Spinal cord (tissue), 10 donors: Measurements from ENCODE around the gene INPP4B. TPM values are rescaled to one million over a fixed set of nuclear protein-coding genes. Genes with fewer than 3 reads are reported as not detected.

Source experiments
- DNase-seq, 6 donors: peaks; one replicate each; pipeline versions ENCODE4 v3.0.0 to v3.0.0-alpha.2; 2013 to 2015; ENCODE audit warnings: low spot score in 6 of 6, low read depth in 4 of 6
- H3K27ac ChIP-seq: one replicate; pipeline ENCODE4 v1.5.1; 2013; ENCODE audit warnings: low read depth, low read length, control low read depth
- H3K27me3 ChIP-seq: one replicate; pipeline ENCODE4 v1.6.1; 2013; ENCODE audit warnings: low read length; ENCODE audit not compliant: control insufficient read depth, insufficient read depth
- H3K36me3 ChIP-seq: one replicate; pipeline ENCODE4 v1.6.1; 2013; ENCODE audit warnings: low read length; ENCODE audit not compliant: control insufficient read depth, insufficient read depth
- H3K4me1 ChIP-seq: one replicate; pipeline ENCODE4 v1.6.1; 2013; ENCODE audit warnings: low read length; ENCODE audit not compliant: control insufficient read depth, insufficient read depth
- H3K4me3 ChIP-seq: one replicate; pipeline ENCODE4 v1.5.1; 2013; ENCODE audit warnings: low read depth, low read length, control low read depth
- H3K9me3 ChIP-seq: one replicate; pipeline ENCODE4 v1.6.1; 2013; ENCODE audit warnings: low read length; ENCODE audit not compliant: control insufficient read depth, insufficient read depth
- WGBS: methylation state at CpG from one replicate; pipeline ENCODE4 v1.1.5; 2013; ENCODE audit warnings: missing lambda C conversion rate; ENCODE audit not compliant: insufficient coverage; 5-methylcytosine and 5-hydroxymethylcytosine counted together
- polyA plus RNA-seq, 2 donors: library from polyadenylated mRNA; unstranded; fragments of 120-200 nt; gene quantifications; one replicate each; pipeline ENCODE4 v1.2.1, GENCODE V29; 2013; ENCODE audit not compliant: insufficient read length in 2 of 2
- total RNA-seq, 2 donors: library from RNA; depleted of rRNA in 1 of 2; stranded (reverse); fragments of 120-200 nt in 1 of 2; fragments of >200 nt in 1 of 2; gene quantifications; one replicate each; pipeline versions ENCODE4 v1.2.3 to v1.2.4, GENCODE V29; 2013 to 2014
- donor health status: healthy.

INPP4B gene
- total and polyA plus RNA-seq, 4 donors: 5.7 to 29.4 (median 14.5) TPM

DNA sequence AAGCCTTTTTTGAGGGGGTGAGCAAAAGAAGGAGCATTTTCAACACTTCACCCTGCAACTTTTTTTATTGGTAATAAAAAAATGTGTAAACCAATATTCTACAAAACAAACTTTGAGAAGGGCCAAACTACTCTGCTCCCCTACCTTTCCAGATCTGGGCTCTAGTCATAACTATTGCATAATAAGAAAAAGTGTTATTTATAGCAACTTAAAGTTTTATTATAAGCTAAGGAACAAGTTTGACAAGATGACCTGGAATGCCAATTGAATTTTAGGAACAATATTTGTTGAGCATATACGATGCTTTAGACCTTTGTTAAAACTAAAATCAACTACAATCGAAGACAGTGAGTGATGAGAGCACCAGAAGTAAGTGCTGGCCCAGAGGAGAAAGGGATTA, 800.1 kb downstream of the INPP4B start:
- WGBS: 100% methylated on average over 1 of the region's 2 CpGs
- no peaks in the 10 kb centered on the region for H3K36me3 ChIP-seq
- H3K4me1 ChIP-seq: no peaks in the 10 kb centered on the region
- no peaks in the 10 kb centered on the region for H3K9me3 ChIP-seq
- no peaks in the 10 kb centered on the region for H3K27me3 ChIP-seq
- DNase-seq: no peak
- no peak overlapping the region for H3K4me3 ChIP-seq
- no peak overlapping the region for H3K27ac ChIP-seq

- no peaks in the 10 kb centered on the region for H3K9me3 ChIP-seq
- H3K36me3 ChIP-seq: no peaks in the 10 kb centered on the region
- H3K4me3 ChIP-seq: no peak overlapping the region
- no peaks in the 10 kb centered on the region for H3K27me3 ChIP-seq
- 75% methylated on average over 1 of the region's 3 CpGs for WGBS
- no peaks in the 10 kb centered on the region for H3K4me1 ChIP-seq
- H3K27ac ChIP-seq: no peak overlapping the region
- DNase-seq: no peak
These were observed 801.8 kb downstream of the INPP4B start for GRCh38 chr4:142044271-142044670.

- no peak overlapping the region for H3K4me3 ChIP-seq
- no peak overlapping the region for H3K27ac ChIP-seq
- no peaks in the 10 kb centered on the region for H3K36me3 ChIP-seq
- H3K9me3 ChIP-seq: no peaks in the 10 kb centered on the region
- DNase-seq: no peak
- no peaks in the 10 kb centered on the region for H3K4me1 ChIP-seq
- H3K27me3 ChIP-seq: no peaks in the 10 kb centered on the region
These were observed 802.6 kb downstream of the INPP4B start for GRCh38 chr4:142043509-142043908.

- Histone ChIP-seq H3K36me3 (no peaks in the 10 kb centered on the region), H3K4me3 (no peak overlapping the region), H3K27ac (no peak overlapping the region), H3K4me1 (no peaks in the 10 kb centered on the region), H3K27me3 (no peaks in the 10 kb centered on the region), H3K9me3 (no peaks in the 10 kb centered on the region)
- 78% methylated on average over 1 of the region's 1 CpG for WGBS
- DNase-seq: no peak
These were observed 804.3 kb downstream of the INPP4B start for GRCh38 chr4:142041788-142042187.

GRCh38 chr4:142040043-142040442, 806.1 kb downstream of the INPP4B start:
- no peak for DNase-seq
- no peak overlapping the region for H3K27ac ChIP-seq
- H3K4me1 ChIP-seq: no peaks in the 10 kb centered on the region
- no peaks in the 10 kb centered on the region for H3K9me3 ChIP-seq
- H3K27me3 ChIP-seq: no peaks in the 10 kb centered on the region
- H3K4me3 ChIP-seq: no peak overlapping the region
- 56% methylated on average over 3 of the region's 3 CpGs for WGBS
- H3K36me3 ChIP-seq: no peaks in the 10 kb centered on the region

GRCh38 chr4:142036795-142037583, 809.1 kb downstream of the INPP4B start:
- Histone ChIP-seq H3K9me3 (no peaks in the 10 kb centered on the region), H3K4me3 (no peak overlapping the region), H3K27ac (no peak overlapping the region), H3K27me3 (no peaks in the 10 kb centered on the region), H3K4me1 (no peaks in the 10 kb centered on the region), H3K36me3 (no peaks in the 10 kb centered on the region)
- DNase-seq: no peak
- WGBS: 89% methylated on average over 3 of the region's 4 CpGs

DNA sequence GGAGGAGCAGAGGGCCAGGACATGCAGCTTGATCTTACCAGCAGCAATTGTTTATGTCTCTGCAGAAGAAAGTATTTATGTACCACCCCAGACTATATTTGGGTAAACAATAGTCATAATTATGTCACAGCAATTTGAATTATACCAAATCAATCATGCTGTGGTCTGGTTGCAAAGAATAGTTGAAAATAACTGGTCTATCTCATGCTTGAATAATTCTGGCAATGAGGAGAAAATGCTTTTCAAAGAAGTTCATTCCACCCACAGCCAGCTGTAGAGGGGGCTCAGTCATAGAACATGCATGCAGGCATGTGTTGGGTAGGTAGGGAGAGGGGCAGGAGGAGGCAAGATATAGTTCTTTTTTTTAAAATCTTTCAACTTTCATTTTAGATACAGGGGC, 810.5 kb downstream of the INPP4B start:
- H3K36me3 ChIP-seq: no peaks in the 10 kb centered on the region
- no peaks in the 10 kb centered on the region for H3K27me3 ChIP-seq
- H3K9me3 ChIP-seq: no peaks in the 10 kb centered on the region
- H3K4me3 ChIP-seq: no peak overlapping the region
- no peaks in the 10 kb centered on the region for H3K4me1 ChIP-seq
- no peak for DNase-seq
- H3K27ac ChIP-seq: no peak overlapping the region

DNA sequence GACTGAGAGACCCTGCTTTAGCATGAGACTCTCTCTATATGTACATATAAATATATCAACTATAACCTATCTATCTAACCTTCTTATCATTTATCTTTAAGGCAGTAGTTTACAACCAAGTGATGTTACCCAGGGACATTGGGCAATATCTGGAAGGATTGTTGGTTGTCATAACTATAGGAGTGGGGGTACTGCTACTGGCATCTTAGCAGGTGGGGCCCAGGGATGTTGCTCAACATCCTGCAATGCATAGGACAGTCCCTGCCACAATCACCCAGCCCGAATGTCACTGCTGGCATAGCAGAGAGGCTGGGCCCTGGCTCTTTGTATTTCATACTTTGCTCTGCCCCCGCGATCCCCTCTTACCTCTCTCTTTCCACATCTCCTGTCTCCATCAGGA, 812.0 kb downstream of the INPP4B start:
- Histone ChIP-seq H3K27ac (no peak overlapping the region), H3K4me1 (no peaks in the 10 kb centered on the region), H3K27me3 (no peaks in the 10 kb centered on the region), H3K9me3 (no peaks in the 10 kb centered on the region), H3K36me3 (no peaks in the 10 kb centered on the region), H3K4me3 (no peak overlapping the region)
- WGBS: 99% methylated on average over 3 of the region's 3 CpGs
- DNase-seq: no peak

DNA sequence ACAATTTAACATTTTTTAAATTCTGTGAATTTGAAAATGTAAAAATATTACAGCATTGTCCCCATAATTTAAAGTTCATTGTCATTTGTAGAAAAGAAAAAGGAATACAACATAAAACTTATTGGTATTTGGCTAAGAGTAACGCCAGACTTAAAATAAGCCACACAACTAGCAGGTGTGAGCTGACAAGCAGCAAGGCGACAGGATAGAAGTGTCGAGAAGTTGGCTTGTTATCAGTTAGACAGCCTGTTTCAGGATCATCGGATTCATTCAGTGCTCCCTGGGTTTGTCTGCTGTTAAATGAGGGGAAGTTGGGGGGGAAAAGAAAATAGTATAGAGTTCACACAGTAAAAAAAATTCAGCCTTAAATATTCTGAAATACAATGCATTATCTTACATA, 816.1 kb downstream of the INPP4B start:
- no peaks in the 10 kb centered on the region for H3K9me3 ChIP-seq
- H3K4me1 ChIP-seq: no peaks in the 10 kb centered on the region
- H3K4me3 ChIP-seq: no peak overlapping the region
- H3K27me3 ChIP-seq: no peaks in the 10 kb centered on the region
- no peak overlapping the region for H3K27ac ChIP-seq
- DNase-seq: peak in 1 of 6 donors; percentile 38
- H3K36me3 ChIP-seq: no peaks in the 10 kb centered on the region
- WGBS: 40% methylated on average over 2 of the region's 4 CpGs

DNA sequence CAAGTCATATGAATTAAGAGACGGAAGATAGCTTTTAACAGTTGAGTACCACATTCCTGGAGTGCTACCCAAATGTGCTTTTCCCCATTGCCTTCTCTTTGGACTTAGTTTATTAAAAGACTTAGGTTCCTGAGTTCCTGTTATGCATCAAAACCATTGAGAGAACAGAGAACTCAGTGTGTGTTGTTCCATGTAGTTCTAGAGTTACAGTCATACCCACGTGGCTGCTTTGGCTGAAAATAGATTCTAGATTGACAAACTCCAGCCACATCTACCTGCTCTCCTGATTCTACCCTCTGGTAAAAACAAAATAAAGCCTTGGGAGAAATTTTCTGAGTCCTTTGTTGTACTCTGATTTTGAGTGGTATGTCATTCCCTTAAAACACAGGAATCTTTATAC, 824.3 kb downstream of the INPP4B start:
- Histone ChIP-seq H3K4me3 (no peak overlapping the region), H3K27me3 (no peaks in the 10 kb centered on the region), H3K4me1 (no peaks in the 10 kb centered on the region), H3K36me3 (no peaks in the 10 kb centered on the region), H3K9me3 (no peaks in the 10 kb centered on the region), H3K27ac (no peak overlapping the region)
- no CpG with 5 or more reads among the region's 2 CpGs for WGBS
- DNase-seq: no peak
